Fibroblast of the aortic adventitia (primary cell): Measurements from ENCODE around the gene IRX2. TPM values are rescaled to one million over a fixed set of nuclear protein-coding genes. Genes with fewer than 3 reads are reported as not detected.

Source experiments
- DNase-seq: peaks from one replicate; pipeline ENCODE4 v3.0.0-alpha.2; 2010; ENCODE audit warnings: low read depth
- H3K4me3 ChIP-seq: 2 replicates; pipeline ENCODE4 v1.5.1; 2011; ENCODE audit warnings: low read depth, mild to moderate bottlenecking, control low read depth, low read length, moderate library complexity
- total RNA-seq: library from RNA; depleted of rRNA; stranded (reverse); fragments of >200 nt; gene quantifications from 2 replicates; pipeline ENCODE4 v1.2.3, GENCODE V29; 2012; ENCODE audit warnings: low replicate concordance
- TF ChIP-seq, protein P1 (sequence below): IDR thresholded peaks from 2 replicates; pipeline ENCODE4 v1.5.1; 2011; ENCODE audit warnings: mild to moderate bottlenecking, low read length, control low read depth, inconsistent platforms; ENCODE audit not compliant: insufficient read depth

Gene IRX2
- 0.90 and 3.2 TPM in 2 replicates for total RNA-seq

GRCh38 chr5:2751592-2752021 lies at the start of gene IRX2:
TSS of gene IRX2 (minus strand) at chr5:2751677. CDS start at chr5:2751413, 264 bp downstream.
- H3K4me3 ChIP-seq = peak within 1 kb of the TSS; percentile 58
- DNase-seq = peak; percentile 81
- TF ChIP-seq, protein P1, sequence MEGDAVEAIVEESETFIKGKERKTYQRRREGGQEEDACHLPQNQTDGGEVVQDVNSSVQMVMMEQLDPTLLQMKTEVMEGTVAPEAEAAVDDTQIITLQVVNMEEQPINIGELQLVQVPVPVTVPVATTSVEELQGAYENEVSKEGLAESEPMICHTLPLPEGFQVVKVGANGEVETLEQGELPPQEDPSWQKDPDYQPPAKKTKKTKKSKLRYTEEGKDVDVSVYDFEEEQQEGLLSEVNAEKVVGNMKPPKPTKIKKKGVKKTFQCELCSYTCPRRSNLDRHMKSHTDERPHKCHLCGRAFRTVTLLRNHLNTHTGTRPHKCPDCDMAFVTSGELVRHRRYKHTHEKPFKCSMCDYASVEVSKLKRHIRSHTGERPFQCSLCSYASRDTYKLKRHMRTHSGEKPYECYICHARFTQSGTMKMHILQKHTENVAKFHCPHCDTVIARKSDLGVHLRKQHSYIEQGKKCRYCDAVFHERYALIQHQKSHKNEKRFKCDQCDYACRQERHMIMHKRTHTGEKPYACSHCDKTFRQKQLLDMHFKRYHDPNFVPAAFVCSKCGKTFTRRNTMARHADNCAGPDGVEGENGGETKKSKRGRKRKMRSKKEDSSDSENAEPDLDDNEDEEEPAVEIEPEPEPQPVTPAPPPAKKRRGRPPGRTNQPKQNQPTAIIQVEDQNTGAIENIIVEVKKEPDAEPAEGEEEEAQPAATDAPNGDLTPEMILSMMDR = no peak

- TF ChIP-seq, protein P1 = no peak
- no peak for DNase-seq
Observed at GRCh38 chr5:2800035-2800434, 48.6 kb upstream of the IRX2 start.

DNA sequence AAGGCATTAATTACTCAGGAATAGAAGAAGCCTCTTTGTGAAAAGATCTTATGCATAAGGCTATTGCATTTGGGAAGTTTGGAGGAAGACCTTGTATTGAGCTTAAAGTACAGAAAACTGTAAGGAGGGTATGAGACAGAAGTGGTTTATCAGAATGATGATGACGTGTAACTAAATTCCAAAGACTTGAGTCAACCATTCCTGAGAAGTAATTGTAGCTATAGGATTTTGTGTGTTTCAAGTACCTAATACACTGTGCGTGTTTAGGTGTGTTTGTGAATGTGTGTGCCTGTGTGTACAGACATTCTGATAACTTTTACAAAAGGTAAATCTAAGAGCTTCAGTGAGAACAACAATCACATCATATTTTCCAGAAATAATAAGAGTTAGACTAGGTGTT lies 46.5 kb upstream of the IRX2 start:
- no peak for DNase-seq
- no peak overlapping the region for H3K4me3 ChIP-seq
- TF ChIP-seq, protein P1 = no peak

More at GRCh38 chr5:2800035-2800434, 48.6 kb upstream of the IRX2 start:
- no peak overlapping the region for H3K4me3 ChIP-seq

- no peak for DNase-seq
Observed at GRCh38 chr5:2797160-2797559, 45.7 kb upstream of the IRX2 start.

DNA sequence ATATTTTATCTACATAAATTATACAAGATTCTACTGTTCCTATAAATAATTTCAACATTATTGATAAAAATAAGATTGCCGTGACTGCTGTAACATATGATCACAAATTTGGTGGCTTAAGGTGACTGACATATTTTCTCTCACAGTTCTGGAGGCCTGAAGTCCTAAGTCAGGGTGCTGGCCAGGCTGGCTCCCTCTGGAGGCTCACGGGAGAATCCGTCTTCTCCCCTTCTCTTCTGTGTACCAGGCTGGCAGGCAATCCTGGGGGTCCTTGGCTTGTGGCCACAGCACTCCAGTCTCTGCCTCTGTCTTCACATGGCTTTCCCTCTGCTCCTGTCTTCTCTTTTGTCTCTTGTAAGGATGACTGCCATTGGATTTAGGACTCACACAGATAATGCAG lies 31.7 kb upstream of the IRX2 start:
- DNase-seq = no peak
- TF ChIP-seq, protein P1 = no peak
- no peak overlapping the region for H3K4me3 ChIP-seq

More at GRCh38 chr5:2797160-2797559, 45.7 kb upstream of the IRX2 start:
- TF ChIP-seq, protein P1 = no peak
- no peak overlapping the region for H3K4me3 ChIP-seq

- TF ChIP-seq, protein P1 = no peak
- no peak for DNase-seq
- H3K4me3 ChIP-seq = no peak overlapping the region
Observed at GRCh38 chr5:2782658-2783057, 31.2 kb upstream of the IRX2 start.

DNA sequence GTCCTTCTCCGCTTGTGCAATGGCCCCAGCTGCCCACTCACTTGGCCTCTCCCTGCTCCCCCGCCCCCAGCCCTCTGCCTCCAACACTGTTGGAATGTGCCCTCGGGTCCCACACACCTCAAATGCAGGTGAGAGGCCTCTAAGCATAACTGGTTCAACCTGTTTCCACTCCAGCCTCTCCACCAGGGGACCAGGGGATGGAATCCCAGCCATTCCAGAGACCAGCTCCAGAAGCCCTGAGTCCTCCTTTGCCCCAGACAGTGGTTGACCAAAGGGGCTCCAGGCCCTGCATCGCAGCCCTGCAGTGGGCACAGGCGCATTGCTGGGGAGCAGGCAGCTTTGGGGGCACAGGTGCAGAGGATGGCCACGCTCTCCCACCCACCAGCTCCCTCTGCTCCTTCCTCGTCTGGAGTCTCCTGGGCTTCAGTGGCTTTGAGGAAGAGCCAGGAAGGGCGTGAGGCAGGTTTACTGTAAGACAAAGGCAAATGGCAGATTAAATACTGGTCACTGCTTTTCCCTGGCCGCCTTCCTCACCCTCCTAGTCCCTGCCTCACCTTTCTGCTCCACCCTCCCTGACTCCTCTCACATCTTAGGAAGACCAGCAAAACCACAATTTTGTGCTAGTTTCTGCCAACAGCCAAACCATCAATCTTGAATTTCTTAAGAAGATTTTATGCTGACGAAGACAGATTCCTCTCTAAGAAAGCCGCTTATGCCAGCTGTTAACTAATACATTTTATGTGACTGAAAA lies 29.1 kb upstream of the IRX2 start:
- H3K4me3 ChIP-seq = no peak overlapping the region
- TF ChIP-seq, protein P1 = no peak
- DNase-seq = no peak
